Measurements from ENCODE around the gene ATAD3B. TPM values are rescaled to one million over a fixed set of nuclear protein-coding genes. Genes with fewer than 3 reads are reported as not detected.

The ATAD3B gene
- total RNA-seq, 4 donors from 2014 or later = 15.6 to 269 (median 39.2) TPM

DNA sequence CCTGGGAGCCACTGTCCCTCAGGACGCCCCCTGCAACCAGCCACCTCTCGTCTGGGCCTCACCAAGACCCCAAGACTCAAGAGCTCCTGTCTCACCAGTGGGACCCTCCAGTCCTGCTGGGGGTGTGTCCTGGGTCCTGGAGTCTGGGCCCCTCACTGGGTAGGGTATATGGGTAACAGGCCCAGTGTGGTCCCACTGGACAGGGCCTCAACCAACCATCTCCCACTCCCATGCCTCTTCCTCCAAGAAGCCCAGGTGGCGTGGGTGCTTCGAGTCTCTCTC is 36.8 kb upstream of the ATAD3B start:
- Histone ChIP-seq H3K4me1 (peaks cover 66 to 86% (median 83%) of the 10 kb centered on the region in 4 donors), H3K4me3 (peak overlapping the region in 2 of 4 donors; percentile 17 to 56), H3K27ac (peak overlapping the region; percentile 88 to 96 (median 94)), H3K9me3 (no peaks in the 10 kb centered on the region), H3K27me3 (no peaks in the 10 kb centered on the region), H3K36me3 (no peaks in the 10 kb centered on the region)
- no peak for DNase-seq
- intact Hi-C loops (cut with DNase I; ENCODE audit: low total_unique reads) (loop anchor here (5.0 kb wide), 1 partner anchor 32 kb away; no protein-coding TSS in a partner anchor), in situ Hi-C loops (cut with MboI; ENCODE audit: low pct_ligation_motif_present in 1 of 4, low pct_unique_long_range_greater_than_20kb in 1 of 4, low sequenced_read_pairs in 3 of 4) (no loop called here)
- WGBS, 2 donors (ENCODE audit: low coverage in 1 of 2) = 49 to 79% methylated on average over 2 to 4 of the region's 4 CpGs
- TF ChIP-seq POLR2AphosphoS5 (IDR thresholded peaks at IDR 0.05) = no peak
- TF ChIP-seq EP300 (IDR thresholded peaks at IDR 0.05; ENCODE audit: low read depth) = no peak
- TF ChIP-seq, protein P1, sequence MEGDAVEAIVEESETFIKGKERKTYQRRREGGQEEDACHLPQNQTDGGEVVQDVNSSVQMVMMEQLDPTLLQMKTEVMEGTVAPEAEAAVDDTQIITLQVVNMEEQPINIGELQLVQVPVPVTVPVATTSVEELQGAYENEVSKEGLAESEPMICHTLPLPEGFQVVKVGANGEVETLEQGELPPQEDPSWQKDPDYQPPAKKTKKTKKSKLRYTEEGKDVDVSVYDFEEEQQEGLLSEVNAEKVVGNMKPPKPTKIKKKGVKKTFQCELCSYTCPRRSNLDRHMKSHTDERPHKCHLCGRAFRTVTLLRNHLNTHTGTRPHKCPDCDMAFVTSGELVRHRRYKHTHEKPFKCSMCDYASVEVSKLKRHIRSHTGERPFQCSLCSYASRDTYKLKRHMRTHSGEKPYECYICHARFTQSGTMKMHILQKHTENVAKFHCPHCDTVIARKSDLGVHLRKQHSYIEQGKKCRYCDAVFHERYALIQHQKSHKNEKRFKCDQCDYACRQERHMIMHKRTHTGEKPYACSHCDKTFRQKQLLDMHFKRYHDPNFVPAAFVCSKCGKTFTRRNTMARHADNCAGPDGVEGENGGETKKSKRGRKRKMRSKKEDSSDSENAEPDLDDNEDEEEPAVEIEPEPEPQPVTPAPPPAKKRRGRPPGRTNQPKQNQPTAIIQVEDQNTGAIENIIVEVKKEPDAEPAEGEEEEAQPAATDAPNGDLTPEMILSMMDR (IDR thresholded peaks at IDR 0.05) = no peak
- no peak for TF ChIP-seq POLR2A (IDR thresholded peaks at IDR 0.05)

DNA sequence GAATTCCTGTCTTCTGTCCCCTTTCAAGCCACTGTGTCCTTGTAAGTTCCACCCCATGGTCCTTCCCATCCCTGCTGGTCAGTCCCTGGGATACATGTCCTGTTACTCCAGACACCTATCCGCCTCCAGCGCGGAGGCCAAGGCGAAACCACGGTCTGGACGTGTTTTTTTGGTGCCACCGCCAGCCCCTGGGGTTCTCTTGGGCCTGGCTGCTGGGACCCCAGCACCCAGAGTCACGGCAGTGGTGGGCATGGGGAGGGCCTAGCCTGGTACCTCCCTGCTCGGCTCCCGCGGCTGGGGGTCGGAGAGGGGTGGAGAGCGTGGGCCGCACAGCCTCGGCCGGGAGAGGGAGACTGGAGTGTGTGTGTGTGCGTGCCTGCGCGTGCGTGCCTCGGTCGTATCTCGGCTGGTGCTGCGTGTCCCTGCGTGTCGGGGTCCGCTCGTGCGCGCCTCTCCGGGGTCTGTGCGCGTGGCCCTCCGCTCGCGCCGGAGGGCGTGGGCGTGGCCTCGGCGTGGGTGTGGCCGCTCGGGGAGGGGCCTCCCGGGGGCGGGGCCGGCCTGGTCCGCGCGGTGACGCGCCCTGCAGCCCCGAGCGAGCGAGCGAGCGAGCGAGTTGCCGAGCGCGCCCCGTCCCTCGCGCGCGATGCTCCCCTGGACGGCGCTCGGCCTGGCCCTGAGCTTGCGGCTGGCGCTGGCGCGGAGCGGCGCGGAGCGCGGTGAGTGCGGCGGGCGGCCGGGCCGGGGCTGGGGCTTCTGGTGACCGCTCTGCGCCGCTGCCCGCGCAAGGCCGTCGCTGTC is 36.3 kb upstream of the ATAD3B start, which contains the start of gene VWA1:
Gene VWA1, plus strand, starts transcription at position 585 of the 798 bp plus-strand sequence. Its CDS starts 59 bp downstream, at position 644.
- peaks cover 62 to 81% (median 80%) of the 10 kb centered on the region in 4 donors for H3K4me1 ChIP-seq
- H3K9me3 ChIP-seq = no peaks in the 10 kb centered on the region
- intact Hi-C loops (cut with DNase I; ENCODE audit: low total_unique reads) = loop anchor here (5.0 kb wide), 1 partner anchor 33 kb away; no protein-coding TSS in a partner anchor
- peak; percentile 84 for DNase-seq
- WGBS, 2 donors (ENCODE audit: low coverage in 1 of 2) = 56 to 92% methylated on average over 3 to 7 of the region's 89 CpGs
- no peaks in the 10 kb centered on the region for H3K36me3 ChIP-seq
- peak within 1 kb of the TSS; percentile 25 to 56 (median 51) for H3K4me3 ChIP-seq
- peak within 1 kb of the TSS; percentile 88 to 96 (median 94) for H3K27ac ChIP-seq
- in situ Hi-C loops (cut with MboI; ENCODE audit: low pct_ligation_motif_present in 1 of 4, low pct_unique_long_range_greater_than_20kb in 1 of 4, low sequenced_read_pairs in 3 of 4) = no loop called here
- peak; percentile 58 to 65 (median 63) for TF ChIP-seq POLR2AphosphoS5 (IDR thresholded peaks at IDR 0.05)
- TF ChIP-seq, protein P1 (IDR thresholded peaks at IDR 0.05) = no peak
- TF ChIP-seq EP300 (IDR thresholded peaks at IDR 0.05; ENCODE audit: low read depth) = no peak
- TF ChIP-seq POLR2A (IDR thresholded peaks at IDR 0.05) = no peak
- H3K27me3 ChIP-seq = no peaks in the 10 kb centered on the region

DNA sequence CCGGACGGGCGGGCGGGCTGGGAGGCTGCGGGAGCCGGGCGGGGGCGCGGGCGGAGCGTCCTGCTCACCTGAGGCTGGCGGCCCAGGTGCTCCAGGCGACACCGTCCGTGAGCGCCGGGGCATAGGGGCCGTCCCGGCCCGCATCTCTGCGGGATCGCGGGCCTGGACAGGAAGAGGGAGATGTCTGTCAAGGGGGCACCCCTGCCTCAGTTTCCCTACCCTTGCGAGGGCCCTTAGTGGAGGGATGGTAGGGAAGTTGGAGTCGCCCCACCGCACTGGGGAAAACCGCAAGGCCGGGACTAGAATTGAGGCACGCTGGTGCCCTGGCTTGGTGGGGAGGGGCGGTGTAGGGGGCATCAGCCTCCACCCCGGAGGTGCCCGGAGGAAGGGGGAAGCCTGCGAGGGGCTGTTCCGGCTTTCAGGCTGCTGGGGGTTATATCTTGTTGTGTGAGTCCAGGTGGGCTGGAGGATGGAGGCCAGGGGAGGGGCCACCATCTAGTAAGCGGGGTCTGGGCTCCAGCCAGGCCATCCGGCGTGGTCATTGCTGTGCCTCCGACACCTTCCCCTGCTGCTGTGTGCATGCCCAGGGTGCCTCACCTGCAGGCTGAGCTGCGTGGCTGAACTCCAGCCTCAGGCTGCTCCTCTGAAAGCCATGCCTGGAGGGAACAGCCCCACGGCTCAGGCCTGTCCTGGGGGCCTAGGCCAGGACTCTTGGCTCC is 35.5 kb upstream of the ATAD3B start:
- Histone ChIP-seq H3K27ac (peak overlapping the region; percentile 88 to 96 (median 94)), H3K9me3 (no peaks in the 10 kb centered on the region), H3K36me3 (no peaks in the 10 kb centered on the region), H3K4me3 (peak overlapping the region; percentile 25 to 56 (median 51)), H3K27me3 (no peaks in the 10 kb centered on the region), H3K4me1 (peaks cover 61 to 81% (median 79%) of the 10 kb centered on the region in 4 donors)
- intact Hi-C loops (cut with DNase I; ENCODE audit: low total_unique reads) = loop anchor here (5.0 kb wide), 1 partner anchor 34 kb away; no protein-coding TSS in a partner anchor
- in situ Hi-C loops (cut with MboI; ENCODE audit: low pct_ligation_motif_present in 1 of 4, low pct_unique_long_range_greater_than_20kb in 1 of 4, low sequenced_read_pairs in 3 of 4) = no loop called here
- 12% methylated on average over 32 of the region's 40 CpGs; no CpG with 5 or more reads in 1 of the 2 donors for WGBS, 2 donors (ENCODE audit: low coverage in 1 of 2)
- no peak for DNase-seq
- TF ChIP-seq, protein P1 (IDR thresholded peaks at IDR 0.05) = no peak
- no peak for TF ChIP-seq POLR2A (IDR thresholded peaks at IDR 0.05)
- TF ChIP-seq EP300 (IDR thresholded peaks at IDR 0.05; ENCODE audit: low read depth) = no peak
- TF ChIP-seq POLR2AphosphoS5 (IDR thresholded peaks at IDR 0.05) = no peak

DNA sequence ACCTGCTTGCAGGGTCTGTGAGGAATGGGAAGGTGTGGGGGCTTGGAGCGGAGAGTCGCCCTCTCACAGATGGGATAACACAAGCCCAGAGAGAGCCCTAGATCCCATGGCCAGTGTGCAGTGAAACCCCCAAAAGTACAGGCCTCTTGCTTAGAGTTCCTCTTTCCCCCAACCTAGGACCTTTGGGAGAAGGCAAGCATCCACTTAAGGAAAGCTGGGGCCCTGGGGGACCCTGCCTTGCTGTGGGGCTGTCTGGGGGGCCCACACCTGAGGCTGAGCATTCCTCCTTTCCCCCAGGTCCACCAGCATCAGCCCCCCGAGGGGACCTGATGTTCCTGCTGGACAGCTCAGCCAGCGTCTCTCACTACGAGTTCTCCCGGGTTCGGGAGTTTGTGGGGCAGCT is 34.9 kb upstream of the ATAD3B start:
- intact Hi-C loops (cut with DNase I; ENCODE audit: low total_unique reads) = loop anchor here (5.0 kb wide), 1 partner anchor 34 kb away; no protein-coding TSS in a partner anchor
- Histone ChIP-seq H3K27ac (peak overlapping the region in 3 of 4 donors; percentile 88 to 96 (median 94)), H3K36me3 (no peaks in the 10 kb centered on the region), H3K27me3 (no peaks in the 10 kb centered on the region), H3K9me3 (no peaks in the 10 kb centered on the region), H3K4me1 (peaks cover 60 to 81% (median 78%) of the 10 kb centered on the region in 4 donors), H3K4me3 (peak overlapping the region in 3 of 4 donors; percentile 25 to 56 (median 54))
- no peak for DNase-seq
- no peak for TF ChIP-seq POLR2AphosphoS5 (IDR thresholded peaks at IDR 0.05)
- TF ChIP-seq, protein P1 (IDR thresholded peaks at IDR 0.05) = no peak
- no peak for TF ChIP-seq POLR2A (IDR thresholded peaks at IDR 0.05)
- in situ Hi-C loops (cut with MboI; ENCODE audit: low pct_ligation_motif_present in 1 of 4, low pct_unique_long_range_greater_than_20kb in 1 of 4, low sequenced_read_pairs in 3 of 4) = no loop called here
- WGBS, 2 donors (ENCODE audit: low coverage in 1 of 2) = 88% methylated on average over 4 of the region's 7 CpGs; no CpG with 5 or more reads in 1 of the 2 donors

Data from transverse colon (tissue), 4 donors.